ENCODE measurements around the gene OR10A3. TPM values are rescaled to one million over a fixed set of nuclear protein-coding genes. Genes with fewer than 3 reads are reported as not detected.

OR10A3 gene
- polyA plus RNA-seq, 1 donor from 2014 or later, result not detected

DNA sequence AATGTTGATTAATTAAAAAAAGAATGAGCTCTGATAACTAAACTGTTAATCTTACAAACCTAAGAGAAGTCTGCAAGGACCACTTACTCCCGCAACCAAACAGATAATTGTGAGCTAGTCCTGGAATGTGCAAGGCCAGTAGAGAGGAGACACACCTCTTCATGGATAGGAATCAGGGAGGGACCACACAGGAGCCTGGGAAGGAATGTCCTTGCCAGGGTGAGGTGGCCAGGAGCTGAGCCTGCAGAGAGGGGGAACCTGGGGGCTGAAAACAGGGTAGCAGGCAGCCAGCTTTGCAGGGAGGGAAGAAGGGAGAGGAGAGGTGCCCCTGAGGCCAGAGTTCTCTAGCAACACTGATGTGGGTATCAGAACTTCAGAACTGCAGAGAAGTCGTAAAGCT is 33.2 kb upstream of the OR10A3 start:
- no peaks in the 10 kb centered on the region for H3K27me3 ChIP-seq (ENCODE audit: insufficient read depth, low read depth, low read length)
- no peaks in the 10 kb centered on the region for H3K36me3 ChIP-seq (ENCODE audit: insufficient read depth, low read length)
- H3K4me2 ChIP-seq (ENCODE audit: low read length), result no peak overlapping the region
- no peak overlapping the region for H3K27ac ChIP-seq (ENCODE audit: low read length)
- H2AFZ ChIP-seq (ENCODE audit: low read depth, low read length), result no peak overlapping the region
- TF ChIP-seq SMC3 (conservative IDR thresholded peaks at IDR 0.05; ENCODE audit: poor library complexity) (no peak), EP300 (conservative IDR thresholded peaks at IDR 0.05; ENCODE audit: poor library complexity, severe bottlenecking) (no peak), POLR2AphosphoS5 (IDR thresholded peaks at IDR 0.05) (no peak), MXI1 (conservative IDR thresholded peaks at IDR 0.05; ENCODE audit: poor library complexity, severe bottlenecking) (no peak), EZH2 (IDR thresholded peaks at IDR 0.05; ENCODE audit: borderline replicate concordance, insufficient read depth, low read length, poor library complexity, severe bottlenecking) (no peak), TAF1 (IDR thresholded peaks at IDR 0.05; ENCODE audit: low read depth) (no peak), REST (IDR thresholded peaks at IDR 0.05; ENCODE audit: borderline replicate concordance) (no peak), RAD21 (conservative IDR thresholded peaks at IDR 0.05) (no peak)
- TF ChIP-seq, protein P1, sequence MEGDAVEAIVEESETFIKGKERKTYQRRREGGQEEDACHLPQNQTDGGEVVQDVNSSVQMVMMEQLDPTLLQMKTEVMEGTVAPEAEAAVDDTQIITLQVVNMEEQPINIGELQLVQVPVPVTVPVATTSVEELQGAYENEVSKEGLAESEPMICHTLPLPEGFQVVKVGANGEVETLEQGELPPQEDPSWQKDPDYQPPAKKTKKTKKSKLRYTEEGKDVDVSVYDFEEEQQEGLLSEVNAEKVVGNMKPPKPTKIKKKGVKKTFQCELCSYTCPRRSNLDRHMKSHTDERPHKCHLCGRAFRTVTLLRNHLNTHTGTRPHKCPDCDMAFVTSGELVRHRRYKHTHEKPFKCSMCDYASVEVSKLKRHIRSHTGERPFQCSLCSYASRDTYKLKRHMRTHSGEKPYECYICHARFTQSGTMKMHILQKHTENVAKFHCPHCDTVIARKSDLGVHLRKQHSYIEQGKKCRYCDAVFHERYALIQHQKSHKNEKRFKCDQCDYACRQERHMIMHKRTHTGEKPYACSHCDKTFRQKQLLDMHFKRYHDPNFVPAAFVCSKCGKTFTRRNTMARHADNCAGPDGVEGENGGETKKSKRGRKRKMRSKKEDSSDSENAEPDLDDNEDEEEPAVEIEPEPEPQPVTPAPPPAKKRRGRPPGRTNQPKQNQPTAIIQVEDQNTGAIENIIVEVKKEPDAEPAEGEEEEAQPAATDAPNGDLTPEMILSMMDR (IDR thresholded peaks at IDR 0.05; ENCODE audit: poor library complexity, severe bottlenecking), result no peak
- H3F3A ChIP-seq (ENCODE audit: insufficient read depth, low read length, poor library complexity, severe bottlenecking), result no peaks in the 10 kb centered on the region
- no peaks in the 10 kb centered on the region for H3K9me3 ChIP-seq (ENCODE audit: low read length)
- H3K9me2 ChIP-seq (ENCODE audit: insufficient read depth, low read length), result no peaks in the 10 kb centered on the region
- H3K9ac ChIP-seq (ENCODE audit: low read length), result no peak overlapping the region
- H3K4me3 ChIP-seq (ENCODE audit: low read length), result no peak overlapping the region
- no peaks in the 10 kb centered on the region for H4K20me1 ChIP-seq (ENCODE audit: insufficient read depth)
- H3K79me2 ChIP-seq (replicated peaks; ENCODE audit: insufficient read depth, low read length), result no peaks in the 10 kb centered on the region

GRCh38 chr11:7973011-7973410 is 31.5 kb upstream of the OR10A3 start:
- TF ChIP-seq RAD21 (conservative IDR thresholded peaks at IDR 0.05) (no peak), MXI1 (conservative IDR thresholded peaks at IDR 0.05; ENCODE audit: poor library complexity, severe bottlenecking) (no peak), POLR2AphosphoS5 (IDR thresholded peaks at IDR 0.05) (no peak), REST (IDR thresholded peaks at IDR 0.05; ENCODE audit: borderline replicate concordance) (no peak), EP300 (conservative IDR thresholded peaks at IDR 0.05; ENCODE audit: poor library complexity, severe bottlenecking) (no peak), TAF1 (IDR thresholded peaks at IDR 0.05; ENCODE audit: low read depth) (no peak), EZH2 (IDR thresholded peaks at IDR 0.05; ENCODE audit: borderline replicate concordance, insufficient read depth, low read length, poor library complexity, severe bottlenecking) (no peak), SMC3 (conservative IDR thresholded peaks at IDR 0.05; ENCODE audit: poor library complexity) (no peak)
- TF ChIP-seq, protein P1 (IDR thresholded peaks at IDR 0.05; ENCODE audit: poor library complexity, severe bottlenecking), result no peak
- H3F3A ChIP-seq (ENCODE audit: insufficient read depth, low read length, poor library complexity, severe bottlenecking), result no peaks in the 10 kb centered on the region
- H3K79me2 ChIP-seq (replicated peaks; ENCODE audit: insufficient read depth, low read length), result no peaks in the 10 kb centered on the region
- no peaks in the 10 kb centered on the region for H3K9me3 ChIP-seq (ENCODE audit: low read length)
- no peaks in the 10 kb centered on the region for H3K36me3 ChIP-seq (ENCODE audit: insufficient read depth, low read length)
- H3K9me2 ChIP-seq (ENCODE audit: insufficient read depth, low read length), result no peaks in the 10 kb centered on the region
- H3K4me3 ChIP-seq (ENCODE audit: low read length), result no peak overlapping the region
- H3K9ac ChIP-seq (ENCODE audit: low read length), result no peak overlapping the region
- H4K20me1 ChIP-seq (ENCODE audit: insufficient read depth), result no peaks in the 10 kb centered on the region
- no peak overlapping the region for H2AFZ ChIP-seq (ENCODE audit: low read depth, low read length)
- H3K27ac ChIP-seq (ENCODE audit: low read length), result no peak overlapping the region
- no peak overlapping the region for H3K4me2 ChIP-seq (ENCODE audit: low read length)
- no peaks in the 10 kb centered on the region for H3K27me3 ChIP-seq (ENCODE audit: insufficient read depth, low read depth, low read length)

Data from neural cell (in vitro differentiated cells).